Activated T-helper 17 cell treated with anti-CD3 and anti-CD28 coated beads, Interleukin-2, amount 50 U/mL, for 72 hours (primary cell): ENCODE data around the gene GUCY2C. TPM values are rescaled to one million over a fixed set of nuclear protein-coding genes. Genes with fewer than 3 reads are reported as not detected.

ENCODE experiments used
- ATAC-seq: fragments of 150-1000 bp; cut with Tn5 transposase; replicated peaks from 2 replicates; pipeline ENCODE4 v1.10.0; 2021; ENCODE audit warnings: mild to moderate bottlenecking, moderate library complexity
- H3K27ac Mint-ChIP-seq: one replicate; pipeline ENCODE4 v1.8.0; 2022; ENCODE audit warnings: mixed read lengths
- H3K27me3 Mint-ChIP-seq: one replicate; pipeline ENCODE4 v1.8.0; 2022; ENCODE audit warnings: mixed read lengths
- H3K36me3 Mint-ChIP-seq: one replicate; pipeline ENCODE4 v1.8.0; 2022; ENCODE audit warnings: low read depth, mild to moderate bottlenecking, mixed read lengths
- H3K4me1 Mint-ChIP-seq: one replicate; pipeline ENCODE4 v1.8.0; 2022; ENCODE audit warnings: mixed read lengths
- H3K4me3 Mint-ChIP-seq: one replicate; pipeline ENCODE4 v1.8.0; 2022; ENCODE audit warnings: mild to moderate bottlenecking, mixed read lengths
- H3K9me3 Mint-ChIP-seq: one replicate; pipeline ENCODE4 v1.8.0; 2022; ENCODE audit warnings: mixed read lengths
- total RNA-seq, 2 donors: library from RNA; stranded (reverse); gene quantifications; one replicate each; pipeline ENCODE4 v1.2.3, GENCODE V29; 2022

The GUCY2C gene
- total RNA-seq, 2 donors from 2014 or later = not detected

DNA sequence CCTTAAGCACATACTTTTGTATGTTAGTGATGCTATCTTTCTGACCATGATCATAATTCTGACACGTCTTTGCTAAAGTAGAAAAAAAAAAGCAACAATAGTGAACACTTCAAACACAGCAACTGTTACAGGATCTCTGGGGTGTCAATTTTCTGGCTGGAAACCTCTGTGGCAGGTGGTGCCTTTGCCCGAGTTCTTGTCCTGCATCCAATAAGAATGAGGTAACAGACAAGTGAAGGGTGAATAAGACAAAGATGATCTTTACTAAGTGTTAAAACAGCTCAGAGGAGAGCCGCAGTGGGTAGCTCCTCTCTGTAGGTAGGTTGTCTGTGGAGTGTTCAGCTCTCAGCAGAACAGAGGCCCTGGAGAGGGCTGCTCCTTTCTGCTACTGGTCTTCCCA lies 107.8 kb downstream of the GUCY2C start:
- Mint-ChIP-seq H3K4me3 (no peak overlapping the region), H3K27ac (no peak overlapping the region), H3K9me3 (no peaks in the 10 kb centered on the region), H3K27me3 (no peaks in the 10 kb centered on the region), H3K4me1 (no peaks in the 10 kb centered on the region), H3K36me3 (no peaks in the 10 kb centered on the region)
- ATAC-seq = no peak

DNA sequence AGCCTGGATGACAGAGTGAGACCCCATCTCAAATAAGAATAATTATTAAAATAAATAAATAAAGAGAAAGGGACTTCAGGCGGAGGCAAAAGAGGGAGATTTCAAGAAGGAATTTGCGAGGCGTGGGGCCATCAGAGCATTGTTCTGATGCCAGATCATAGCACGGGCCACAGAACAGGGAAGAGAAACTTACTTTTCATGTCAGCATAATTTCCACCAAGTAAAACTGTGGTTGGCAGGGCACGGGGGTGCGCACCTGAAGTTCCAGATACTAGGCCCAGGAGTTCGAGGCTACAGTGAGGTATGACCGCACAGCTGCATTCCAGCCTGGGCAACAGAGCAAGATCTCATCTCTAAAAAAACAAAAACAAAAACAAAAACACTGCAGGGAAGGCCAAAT lies 117.8 kb downstream of the GUCY2C start:
- no peaks in the 10 kb centered on the region for H3K9me3 Mint-ChIP-seq
- no peak overlapping the region for H3K4me3 Mint-ChIP-seq
- H3K4me1 Mint-ChIP-seq = peaks cover 5% of the 10 kb centered on the region
- H3K27ac Mint-ChIP-seq = no peak overlapping the region
- no peaks in the 10 kb centered on the region for H3K36me3 Mint-ChIP-seq
- peaks cover 4% of the 10 kb centered on the region for H3K27me3 Mint-ChIP-seq
- no peak for ATAC-seq

DNA sequence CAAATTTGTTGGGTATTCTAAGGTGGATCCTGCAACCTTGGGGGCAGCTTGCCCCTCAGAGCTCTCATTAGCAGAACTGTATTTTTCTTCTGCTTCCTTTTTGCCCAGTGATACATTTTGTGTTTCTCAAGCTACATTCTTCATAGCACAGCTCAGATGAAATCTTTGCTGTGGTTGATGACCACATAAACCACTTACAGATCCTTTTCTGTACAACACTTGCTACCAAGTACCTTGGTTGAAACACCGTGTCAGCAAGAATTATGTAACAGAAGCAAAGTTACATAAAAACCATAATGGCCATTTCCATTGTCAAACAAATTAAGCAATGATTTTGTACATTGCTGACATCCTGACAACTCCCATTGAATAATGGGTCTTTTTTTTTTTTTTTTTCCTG lies 119.1 kb downstream of the GUCY2C start:
- no peak overlapping the region for H3K27ac Mint-ChIP-seq
- H3K4me1 Mint-ChIP-seq = peaks cover 5% of the 10 kb centered on the region
- H3K9me3 Mint-ChIP-seq = no peaks in the 10 kb centered on the region
- peak; percentile 77 for ATAC-seq
- no peaks in the 10 kb centered on the region for H3K36me3 Mint-ChIP-seq
- H3K4me3 Mint-ChIP-seq = peak overlapping the region; percentile 18
- H3K27me3 Mint-ChIP-seq = peaks cover 8% of the 10 kb centered on the region

DNA sequence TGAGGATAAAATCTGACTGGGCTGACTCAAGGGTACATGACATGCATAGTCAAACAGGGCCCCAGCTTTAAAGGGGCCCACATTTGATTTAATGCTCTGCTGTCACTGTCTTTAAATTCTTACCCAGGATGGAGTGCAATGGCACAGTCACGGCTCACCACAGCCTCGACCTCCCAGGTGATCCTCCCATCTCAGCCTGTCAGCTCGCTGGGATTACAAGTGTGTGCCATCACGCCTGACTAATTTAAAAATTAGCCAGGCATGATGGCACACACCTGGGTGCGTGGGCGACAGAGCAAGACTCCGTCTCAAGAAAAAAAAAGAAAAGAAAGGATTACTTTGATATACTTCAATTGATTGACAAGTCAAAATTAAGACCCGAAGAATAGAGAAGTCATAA lies 119.5 kb downstream of the GUCY2C start:
- ATAC-seq = no peak
- Mint-ChIP-seq H3K36me3 (no peaks in the 10 kb centered on the region), H3K9me3 (no peaks in the 10 kb centered on the region), H3K27me3 (peaks cover 8% of the 10 kb centered on the region), H3K27ac (no peak overlapping the region), H3K4me1 (peaks cover 5% of the 10 kb centered on the region), H3K4me3 (peak overlapping the region; percentile 18)

DNA sequence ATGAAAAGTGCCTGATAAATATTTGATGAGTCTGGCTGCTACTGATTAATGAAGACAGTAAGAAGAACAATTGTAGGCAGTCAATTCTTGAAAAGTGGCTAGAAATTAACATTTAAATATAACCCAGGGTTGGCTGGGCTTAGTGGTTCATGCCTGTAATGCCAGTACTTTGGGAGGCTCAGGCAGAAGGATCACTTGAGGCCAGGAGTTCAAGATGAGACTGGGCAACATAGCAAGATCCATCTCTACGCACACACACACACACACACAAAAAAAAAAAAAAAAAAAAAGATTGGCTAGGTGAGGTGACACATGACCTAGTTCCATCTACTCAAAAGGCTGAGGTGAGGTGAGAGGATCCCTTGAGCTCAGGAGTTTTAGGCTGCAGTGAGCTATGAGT lies 120.8 kb downstream of the GUCY2C start:
- H3K4me3 Mint-ChIP-seq = no peak overlapping the region
- no peaks in the 10 kb centered on the region for H3K9me3 Mint-ChIP-seq
- peaks cover 5% of the 10 kb centered on the region for H3K4me1 Mint-ChIP-seq
- ATAC-seq = no peak
- H3K27ac Mint-ChIP-seq = no peak overlapping the region
- H3K36me3 Mint-ChIP-seq = no peaks in the 10 kb centered on the region
- H3K27me3 Mint-ChIP-seq = peaks cover 9% of the 10 kb centered on the region

DNA sequence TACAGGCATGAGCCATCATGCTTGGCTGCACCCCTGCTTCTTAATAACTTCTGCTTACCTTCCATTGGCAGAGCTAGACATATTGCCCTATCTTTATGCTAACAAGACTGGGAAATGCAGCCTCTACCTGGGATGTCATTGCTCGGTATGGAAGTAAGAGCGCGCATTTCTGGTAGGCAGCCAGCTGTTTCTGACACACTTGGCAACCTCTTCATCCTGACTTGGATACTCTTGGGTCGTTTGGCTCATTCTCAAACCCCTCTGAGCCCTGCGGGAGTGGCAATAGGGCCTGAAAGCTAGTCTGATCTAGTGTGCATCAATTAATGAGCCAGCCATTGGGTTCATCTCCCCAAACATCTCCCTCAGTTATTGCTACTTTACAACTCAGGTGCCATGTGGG lies 123.3 kb downstream of the GUCY2C start:
- Mint-ChIP-seq H3K4me1 (peaks cover 8% of the 10 kb centered on the region), H3K9me3 (no peaks in the 10 kb centered on the region)
- no peak for ATAC-seq

DNA sequence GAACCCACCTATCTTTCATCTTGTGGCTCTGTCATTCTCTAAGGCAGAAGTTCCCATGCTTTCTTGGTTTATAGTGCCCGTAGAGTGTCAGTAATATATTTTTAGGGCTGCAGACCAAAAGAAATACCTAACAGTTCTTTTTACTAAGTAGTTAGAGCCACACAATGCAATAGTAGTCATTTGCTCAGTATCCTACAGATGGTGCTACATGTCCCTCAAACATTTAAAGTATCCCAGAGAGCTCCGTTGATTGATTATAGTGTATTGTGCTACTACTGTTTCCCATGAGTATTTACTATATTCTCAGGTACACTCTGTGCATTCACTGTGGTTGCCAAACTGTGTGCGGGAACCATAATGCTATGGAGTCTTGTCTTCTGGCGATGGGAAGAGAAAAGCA lies 124.0 kb downstream of the GUCY2C start:
- no peak overlapping the region for H3K4me3 Mint-ChIP-seq
- no peaks in the 10 kb centered on the region for H3K36me3 Mint-ChIP-seq
- H3K27ac Mint-ChIP-seq = no peak overlapping the region
- peaks cover 8% of the 10 kb centered on the region for H3K4me1 Mint-ChIP-seq
- H3K27me3 Mint-ChIP-seq = peaks cover 22% of the 10 kb centered on the region
- ATAC-seq = no peak
- no peaks in the 10 kb centered on the region for H3K9me3 Mint-ChIP-seq

More for the DNA sequence above, 123.3 kb downstream of the GUCY2C start:
- Mint-ChIP-seq H3K27me3 (peaks cover 20% of the 10 kb centered on the region), H3K4me3 (no peak overlapping the region), H3K27ac (no peak overlapping the region), H3K36me3 (no peaks in the 10 kb centered on the region)

DNA sequence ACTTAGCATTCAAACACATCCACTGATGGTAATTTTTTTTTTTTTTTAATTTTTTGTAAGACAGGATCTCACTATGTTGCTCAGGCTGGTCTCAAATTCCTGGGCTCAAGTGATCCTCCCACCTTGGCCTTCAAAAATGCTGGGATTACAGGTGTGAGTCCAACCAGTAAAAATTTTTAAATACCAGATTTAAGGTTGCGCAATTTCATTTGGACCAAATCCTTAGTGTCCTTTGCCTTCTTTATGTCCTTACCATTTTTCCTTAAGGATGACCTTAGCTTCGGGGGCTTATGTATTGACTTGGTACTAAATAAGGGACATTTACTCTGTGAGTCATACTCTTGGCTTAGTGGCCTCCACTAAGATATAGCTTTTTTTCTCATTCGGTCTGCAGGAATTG lies 124.6 kb downstream of the GUCY2C start:
- peaks cover 25% of the 10 kb centered on the region for H3K27me3 Mint-ChIP-seq
- H3K36me3 Mint-ChIP-seq = no peaks in the 10 kb centered on the region
- H3K9me3 Mint-ChIP-seq = no peaks in the 10 kb centered on the region
- no peak for ATAC-seq
- no peak overlapping the region for H3K4me3 Mint-ChIP-seq
- H3K4me1 Mint-ChIP-seq = peaks cover 4% of the 10 kb centered on the region
- no peak overlapping the region for H3K27ac Mint-ChIP-seq

GRCh38 chr12:14570231-14570630 lies 126.2 kb downstream of the GUCY2C start:
- Mint-ChIP-seq H3K9me3 (no peaks in the 10 kb centered on the region), H3K36me3 (no peaks in the 10 kb centered on the region), H3K27ac (no peak overlapping the region), H3K4me1 (peaks cover 4% of the 10 kb centered on the region), H3K27me3 (peaks cover 33% of the 10 kb centered on the region), H3K4me3 (no peak overlapping the region)
- no peak for ATAC-seq

DNA sequence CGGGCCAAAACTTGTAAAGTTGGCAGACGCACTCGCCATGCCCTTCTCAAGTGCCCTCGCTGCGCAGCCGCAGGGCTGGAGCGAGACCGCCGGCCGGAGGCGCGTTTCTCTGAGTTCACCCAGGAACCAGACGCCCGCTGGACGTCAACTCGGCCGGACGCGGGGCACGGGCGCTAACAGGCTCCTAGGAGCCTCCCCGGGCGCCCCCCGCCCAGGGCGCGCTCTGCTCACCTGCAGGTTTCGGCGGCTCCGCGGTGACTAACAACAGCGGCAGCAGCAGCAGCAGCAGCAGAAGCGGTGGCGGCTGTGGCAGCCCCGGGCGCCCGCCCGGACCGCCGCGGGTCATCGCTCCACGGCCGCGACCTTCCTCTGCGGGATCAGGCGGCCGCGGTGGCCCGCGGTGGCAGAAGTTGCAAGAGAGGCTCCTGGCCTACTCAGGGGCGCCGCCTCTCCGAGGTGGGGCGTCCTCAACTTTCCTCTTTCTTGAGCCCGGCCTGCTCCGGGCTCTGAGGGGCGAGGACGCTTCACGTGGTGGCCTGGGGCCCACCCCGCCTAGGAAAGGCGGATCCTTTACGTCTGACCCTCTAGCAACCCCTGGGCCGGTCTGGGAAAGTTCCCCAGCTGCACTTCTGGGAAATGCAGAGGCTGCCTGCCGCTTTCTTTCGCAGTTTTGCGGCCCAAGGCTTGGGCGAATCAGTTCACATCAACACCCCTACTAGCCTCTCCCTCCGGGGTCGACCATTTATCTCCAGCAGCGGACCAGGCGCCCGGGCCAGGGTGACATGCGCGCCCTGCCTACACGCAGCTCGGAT lies 128.8 kb downstream of the GUCY2C start, which contains the start of gene PLBD1:
PLBD1 (minus strand) TSS at position 533 of the 812 bp plus-strand sequence; CDS start at position 346, 187 bp downstream.
- Mint-ChIP-seq H3K4me1 (peaks cover 4% of the 10 kb centered on the region), H3K4me3 (peak within 1 kb of the TSS; percentile 42), H3K27ac (no peak within 1 kb of the TSS), H3K27me3 (peaks cover 27% of the 10 kb centered on the region), H3K9me3 (no peaks in the 10 kb centered on the region), H3K36me3 (no peaks in the 10 kb centered on the region)
- ATAC-seq = peak; percentile 52

- no peak overlapping the region for H3K27ac Mint-ChIP-seq
- no peak for ATAC-seq
Observed at GRCh38 chr12:14564336-14564959, 132.0 kb downstream of the GUCY2C start.

GRCh38 chr12:14563046-14563445 lies 133.4 kb downstream of the GUCY2C start:
- no peaks in the 10 kb centered on the region for H3K36me3 Mint-ChIP-seq
- no peak overlapping the region for H3K27ac Mint-ChIP-seq
- peaks cover under 1% of the 10 kb centered on the region for H3K4me1 Mint-ChIP-seq
- no peaks in the 10 kb centered on the region for H3K9me3 Mint-ChIP-seq
- peaks cover 14% of the 10 kb centered on the region for H3K27me3 Mint-ChIP-seq
- ATAC-seq = no peak
- no peak overlapping the region for H3K4me3 Mint-ChIP-seq

More at GRCh38 chr12:14564336-14564959, 132.0 kb downstream of the GUCY2C start:
- H3K9me3 Mint-ChIP-seq = no peaks in the 10 kb centered on the region
- peaks cover 4% of the 10 kb centered on the region for H3K4me1 Mint-ChIP-seq
- H3K4me3 Mint-ChIP-seq = no peak overlapping the region
- no peaks in the 10 kb centered on the region for H3K36me3 Mint-ChIP-seq
- H3K27me3 Mint-ChIP-seq = peaks cover 21% of the 10 kb centered on the region
